ENCODE measurements around the gene VAV2.

The VAV2 gene

GRCh38 chr9:133980864-133981588 is 11.1 kb downstream of the VAV2 start:
- DNase-seq (ENCODE audit: low read depth in 3 of 3), result no peak

- no peak for DNase-seq (ENCODE audit: low read depth in 3 of 3)
Measured at GRCh38 chr9:133979921-133980863, 11.9 kb downstream of the VAV2 start.

GRCh38 chr9:133979273-133979920 is 12.7 kb downstream of the VAV2 start:
- DNase-seq (ENCODE audit: low read depth in 3 of 3), result no peak

GRCh38 chr9:133978899-133979272 is 13.2 kb downstream of the VAV2 start:
- DNase-seq (ENCODE audit: low read depth in 3 of 3), result no peak

- DNase-seq (ENCODE audit: low read depth in 3 of 3), result no peak
Measured at GRCh38 chr9:133978226-133978898, 13.8 kb downstream of the VAV2 start.

GRCh38 chr9:133977421-133978201 is 14.5 kb downstream of the VAV2 start:
- no peak for DNase-seq (ENCODE audit: low read depth in 3 of 3)

GRCh38 chr9:133976887-133977286 is 15.2 kb downstream of the VAV2 start:
- DNase-seq (ENCODE audit: low read depth in 3 of 3), result no peak

- DNase-seq (ENCODE audit: low read depth in 3 of 3), result no peak
Measured at GRCh38 chr9:133976191-133976861, 15.8 kb downstream of the VAV2 start.

GRCh38 chr9:133975511-133975910 is 16.6 kb downstream of the VAV2 start:
- DNase-seq (ENCODE audit: low read depth in 3 of 3), result no peak

- no peak for DNase-seq (ENCODE audit: low read depth in 3 of 3)
Measured at GRCh38 chr9:133974631-133975341, 17.3 kb downstream of the VAV2 start.

- DNase-seq (ENCODE audit: low read depth in 3 of 3), result no peak
Measured at GRCh38 chr9:133973791-133974630, 18.1 kb downstream of the VAV2 start.

GRCh38 chr9:133973111-133973790 is 18.9 kb downstream of the VAV2 start:
- DNase-seq (ENCODE audit: low read depth in 3 of 3), result no peak

GRCh38 chr9:133971981-133972941 is 19.9 kb downstream of the VAV2 start:
- no peak for DNase-seq (ENCODE audit: low read depth in 3 of 3)

GRCh38 chr9:133971121-133971951 is 20.8 kb downstream of the VAV2 start:
- no peak for DNase-seq (ENCODE audit: low read depth in 3 of 3)

- DNase-seq (ENCODE audit: low read depth in 3 of 3), result no peak
Measured at GRCh38 chr9:133970581-133971058, 21.5 kb downstream of the VAV2 start.
